Measurements from ENCODE around the gene TBL1X. TPM values are rescaled to one million over a fixed set of nuclear protein-coding genes. Genes with fewer than 3 reads are reported as not detected.

TBL1X gene
- polyA plus RNA-seq, 1 donor (not counting 4 experiments of a cell fraction or from before 2014, with no cell fraction given) = 2.2 TPM

DNA sequence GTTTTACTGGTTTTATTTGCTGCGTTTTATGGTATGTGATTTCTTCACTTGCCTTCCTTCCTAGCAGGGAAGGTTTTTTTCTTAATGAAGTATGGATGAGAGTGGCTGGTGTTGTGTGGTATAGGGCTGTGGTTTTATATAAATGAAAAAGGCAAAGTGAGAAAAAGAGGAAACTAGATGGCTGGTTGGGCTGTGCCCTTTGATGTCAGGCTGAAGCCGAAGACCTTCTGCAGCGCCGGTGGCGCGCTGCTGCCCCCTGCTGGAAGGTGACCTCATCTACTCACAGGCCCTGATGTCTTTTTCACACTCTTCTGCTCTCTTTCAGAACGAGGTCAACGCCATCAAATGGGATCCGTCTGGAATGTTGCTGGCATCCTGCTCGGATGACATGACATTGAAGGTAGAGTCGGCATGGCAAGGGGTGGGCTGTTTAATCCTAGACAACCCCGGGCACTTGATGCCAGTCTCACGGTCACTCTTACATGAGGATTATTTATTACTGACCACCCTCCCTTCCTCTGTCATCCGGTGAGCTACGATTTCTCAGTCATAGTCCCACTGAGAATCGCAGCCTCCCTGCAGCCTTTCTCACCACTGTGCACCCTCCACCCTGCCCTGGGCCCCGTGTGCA, 244.2 kb downstream of the TBL1X start:
- dilution Hi-C loops (cut with MboI; ENCODE audit: extremely low pct_ligation_motif_present, low sequenced_read_pairs) = no loop called here
- Histone ChIP-seq H3K4me2 (ENCODE audit: control insufficient read depth, extremely low read depth, insufficient read depth, low read depth, low read length) (no peak overlapping the region), H3K27ac (ENCODE audit: control insufficient read depth, insufficient read depth, low read length) (no peak overlapping the region), H3K79me2 (ENCODE audit: control insufficient read depth, insufficient read depth, low read length) (no peaks in the 10 kb centered on the region), H3K9me1 (ENCODE audit: control insufficient read depth, extremely low read depth, insufficient read depth, low read length) (no peaks in the 10 kb centered on the region), H3K4me3 (ENCODE audit: control insufficient read depth in 2 of 3, extremely low read depth in 1 of 3, insufficient read depth in 2 of 3, low read depth in 1 of 3, low read length in 3 of 3) (no peak overlapping the region), H3K27me3 (ENCODE audit: control insufficient read depth, extremely low read depth, insufficient read depth, low read length) (no peaks in the 10 kb centered on the region), H3K9ac (ENCODE audit: control insufficient read depth, extremely low read depth, insufficient read depth, low read length) (no peak overlapping the region), H3K4me1 (ENCODE audit: control insufficient read depth, extremely low read depth, insufficient read depth, low read length) (no peaks in the 10 kb centered on the region), H2AFZ (ENCODE audit: control insufficient read depth, low read length) (no peak overlapping the region), H3K36me3 (ENCODE audit: control insufficient read depth in 2 of 2, extremely low read depth in 1 of 2, insufficient read depth in 2 of 2, low read length in 2 of 2) (no peaks in the 10 kb centered on the region), H3K9me3 (ENCODE audit: control insufficient read depth, low read depth, low read length) (no peaks in the 10 kb centered on the region), H4K20me1 (ENCODE audit: control insufficient read depth, extremely low read depth, insufficient read depth, low read length) (no peaks in the 10 kb centered on the region)
- DNase-seq (ENCODE audit: low read depth, low spot score) (no peak), FAIRE-seq (peak; percentile 41)
- TF ChIP-seq EZH2 (IDR thresholded peaks at IDR 0.05; ENCODE audit: low read length) (no peak), CTCF (optimal IDR thresholded peaks at IDR 0.05 in 1 of 3, IDR thresholded peaks at IDR 0.05 in 1 of 3, conservative IDR thresholded peaks at IDR 0.05 in 1 of 3; ENCODE audit: extremely low read depth in 1 of 3, insufficient read depth in 2 of 3, low read length in 3 of 3) (peak; percentile 70 to 94 (median 71))

DNA sequence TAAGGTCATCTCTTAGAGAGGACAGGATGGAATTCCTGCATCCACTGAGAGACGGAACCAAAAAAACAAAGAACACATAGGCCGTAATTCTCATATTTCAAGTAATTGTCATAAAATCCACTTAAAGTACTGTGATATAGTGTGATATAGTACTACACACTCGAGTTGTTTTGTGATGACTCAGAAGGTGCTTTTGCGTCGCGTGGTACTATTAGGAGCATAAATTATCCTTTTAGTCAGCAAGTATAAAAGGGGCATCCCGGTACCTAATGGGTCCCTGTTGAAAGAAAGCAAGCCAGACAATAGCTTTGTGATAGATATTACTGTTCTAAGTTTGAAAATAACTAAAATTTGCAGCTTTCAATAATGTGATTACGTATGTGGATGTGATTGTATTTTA, 245.5 kb downstream of the TBL1X start:
- no peak for TF ChIP-seq EZH2 (IDR thresholded peaks at IDR 0.05; ENCODE audit: low read length)
- no peak for TF ChIP-seq CTCF (optimal IDR thresholded peaks at IDR 0.05 in 1 of 3, IDR thresholded peaks at IDR 0.05 in 1 of 3, conservative IDR thresholded peaks at IDR 0.05 in 1 of 3; ENCODE audit: extremely low read depth in 1 of 3, insufficient read depth in 2 of 3, low read length in 3 of 3)
- H2AFZ ChIP-seq (ENCODE audit: control insufficient read depth, low read length) = no peak overlapping the region
- DNase-seq (ENCODE audit: low read depth, low spot score) = no peak
- no peaks in the 10 kb centered on the region for H3K36me3 ChIP-seq (ENCODE audit: control insufficient read depth in 2 of 2, extremely low read depth in 1 of 2, insufficient read depth in 2 of 2, low read length in 2 of 2)
- no peak overlapping the region for H3K27ac ChIP-seq (ENCODE audit: control insufficient read depth, insufficient read depth, low read length)
- no peaks in the 10 kb centered on the region for H4K20me1 ChIP-seq (ENCODE audit: control insufficient read depth, extremely low read depth, insufficient read depth, low read length)
- no peak overlapping the region for H3K9ac ChIP-seq (ENCODE audit: control insufficient read depth, extremely low read depth, insufficient read depth, low read length)
- no peaks in the 10 kb centered on the region for H3K27me3 ChIP-seq (ENCODE audit: control insufficient read depth, extremely low read depth, insufficient read depth, low read length)
- no peaks in the 10 kb centered on the region for H3K9me3 ChIP-seq (ENCODE audit: control insufficient read depth, low read depth, low read length)
- H3K4me1 ChIP-seq (ENCODE audit: control insufficient read depth, extremely low read depth, insufficient read depth, low read length) = no peaks in the 10 kb centered on the region
- H3K4me2 ChIP-seq (ENCODE audit: control insufficient read depth, extremely low read depth, insufficient read depth, low read depth, low read length) = no peak overlapping the region
- dilution Hi-C loops (cut with MboI; ENCODE audit: extremely low pct_ligation_motif_present, low sequenced_read_pairs) = no loop called here
- no peak overlapping the region for H3K4me3 ChIP-seq (ENCODE audit: control insufficient read depth in 2 of 3, extremely low read depth in 1 of 3, insufficient read depth in 2 of 3, low read depth in 1 of 3, low read length in 3 of 3)
- no peaks in the 10 kb centered on the region for H3K79me2 ChIP-seq (ENCODE audit: control insufficient read depth, insufficient read depth, low read length)
- no peaks in the 10 kb centered on the region for H3K9me1 ChIP-seq (ENCODE audit: control insufficient read depth, extremely low read depth, insufficient read depth, low read length)
- FAIRE-seq = no peak

Measured in keratinocyte (primary cell).